Esophagus muscularis mucosa (tissue), 4 donors: ENCODE measurements around the gene SLC16A13. TPM values are rescaled to one million over a fixed set of nuclear protein-coding genes. Genes with fewer than 3 reads are reported as not detected.

Experiments used
- DNase-seq: peaks from one replicate; pipeline ENCODE4 v3.0.0-alpha.2; 2017; ENCODE audit errors: extremely low spot score
- H3K27ac ChIP-seq, 4 donors: fragments of 200-600 bp; sonication (generic); replicated peaks in 1 of 4; 1 replicate in 3 of 4; 2 replicates in 1 of 4; pipeline ENCODE4 v1.5.1; 2016 to 2019; ENCODE audit warnings: mild to moderate bottlenecking in 1 of 4
- H3K27me3 ChIP-seq, 4 donors: fragments of 200-600 bp; sonication (generic); one replicate each; pipeline versions ENCODE4 v1.5.1 to v1.6.0; 2016 to 2019
- H3K36me3 ChIP-seq, 4 donors: fragments of 200-600 bp; sonication (generic); one replicate each; pipeline ENCODE4 v1.5.1; 2016 to 2019
- H3K4me1 ChIP-seq, 4 donors: fragments of 200-600 bp; sonication (generic); one replicate each; pipeline ENCODE4 v1.5.1; 2016 to 2019
- H3K4me3 ChIP-seq, 4 donors: fragments of 200-600 bp; sonication (generic); 1 replicate in 2 of 4; 2 replicates in 2 of 4; pipeline ENCODE4 v1.5.1; 2016 to 2019; ENCODE audit warnings: mild to moderate bottlenecking in 4 of 4, moderate library complexity in 1 of 4
- H3K9me3 ChIP-seq, 4 donors: fragments of 200-600 bp; sonication (generic); 1 replicate in 3 of 4; 2 replicates in 1 of 4; pipeline ENCODE4 v1.5.1; 2016 to 2019
- CTCF ChIP-seq, 3 experiments: fragments of 200-600 bp in 2 of 3; fragments of 450-650 bp in 1 of 3; sonication (generic) in 2 of 3; IDR thresholded peaks; one replicate each; pipeline ENCODE4 v1.5.1; 2017 to 2019; ENCODE audit warnings: antibody characterized with exemption in 3 of 3, mild to moderate bottlenecking in 2 of 3, moderate library complexity in 1 of 3
- EP300 ChIP-seq: sonication (generic); formaldehyde crosslinking; IDR thresholded peaks from one replicate; pipeline ENCODE4 v1.6.1; 2017; ENCODE audit warnings: antibody characterized with exemption
- POLR2A ChIP-seq: fragments of 450-650 bp; IDR thresholded peaks from one replicate; pipeline ENCODE4 v1.6.1; 2017; ENCODE audit warnings: antibody characterized with exemption, moderate library complexity, mild to moderate bottlenecking, low read depth
- POLR2AphosphoS5 ChIP-seq, 2 donors: sonication (generic); formaldehyde crosslinking; IDR thresholded peaks; one replicate each; pipeline ENCODE4 v1.6.1; 2017; ENCODE audit warnings: antibody characterized with exemption in 2 of 2
- WGBS: methylation state at CpG from one replicate; pipeline ENCODE4 v1.1.5; 2018; 5-methylcytosine and 5-hydroxymethylcytosine counted together
- intact Hi-C: fragments of 100-400 bp; cut with DNase I; formaldehyde crosslinking; loops from one replicate; pipeline ENCODE4 v1.15.1; 2023
- total RNA-seq, 4 donors: library from RNA; depleted of rRNA; stranded (reverse); fragments of >200 nt; gene quantifications; one replicate each; pipeline versions ENCODE4 v1.1.0 to v1.2.1, GENCODE V29; 2016

Gene SLC16A13
- total RNA-seq, 4 donors from 2014 or later, result 0.19 to 1.2 (median 0.65) TPM

- no peaks in the 10 kb centered on the region for H3K9me3 ChIP-seq
- peak overlapping the region; percentile 18 to 59 (median 43) for H3K27ac ChIP-seq
- intact Hi-C loops, result no loop called here
- H3K4me3 ChIP-seq, result peak overlapping the region; percentile 49 to 63 (median 54)
- no peak for DNase-seq
- peaks cover 36 to 43% (median 42%) of the 10 kb centered on the region in 4 donors for H3K4me1 ChIP-seq
- TF ChIP-seq EP300, result no peak
- TF ChIP-seq POLR2A, result no peak
- no peak for TF ChIP-seq CTCF (IDR thresholded peaks at IDR 0.05)
- TF ChIP-seq POLR2AphosphoS5 (IDR thresholded peaks at IDR 0.05), result no peak
- peaks cover 0 to 3% (median 0%) of the 10 kb centered on the region in 4 donors for H3K36me3 ChIP-seq
- WGBS, result 0% methylated on average over 9 of the region's 21 CpGs
- H3K27me3 ChIP-seq, result peaks cover 0 to 41% (median 28%) of the 10 kb centered on the region in 4 donors
Observed at GRCh38 chr17:7043182-7043496, 7.3 kb downstream of the SLC16A13 start.

- H3K27ac ChIP-seq, result peak within 1 kb of the TSS; percentile 18 to 59 (median 43)
- H3K4me3 ChIP-seq, result peak within 1 kb of the TSS; percentile 49 to 63 (median 54)
- no peaks in the 10 kb centered on the region for H3K9me3 ChIP-seq
- H3K4me1 ChIP-seq, result peaks cover 36 to 43% (median 42%) of the 10 kb centered on the region in 4 donors
- no peak for DNase-seq
- WGBS, result 0% methylated on average over 16 of the region's 58 CpGs
- H3K36me3 ChIP-seq, result peaks cover 0 to 3% (median 0%) of the 10 kb centered on the region in 4 donors
- H3K27me3 ChIP-seq, result peaks cover 0 to 41% (median 30%) of the 10 kb centered on the region in 4 donors
- TF ChIP-seq POLR2AphosphoS5 (IDR thresholded peaks at IDR 0.05), result peak in 1 of 2 donors; percentile 17
- TF ChIP-seq EP300, result no peak
- intact Hi-C loops, result no loop called here
Observed at GRCh38 chr17:7043497-7044198, 7.8 kb downstream of the SLC16A13 start, which contains the start of gene SLC16A11. SLC16A11 (minus strand) TSS chr17:7044092; CDS start chr17:7043513, 579 bp downstream.

GRCh38 chr17:7045492-7046126 is 9.8 kb downstream of the SLC16A13 start:
- Histone ChIP-seq H3K27ac (peak overlapping the region in 2 of 4 donors; percentile 66), H3K27me3 (peaks cover 0 to 41% (median 30%) of the 10 kb centered on the region in 4 donors), H3K4me1 (peaks cover 36 to 43% (median 42%) of the 10 kb centered on the region in 4 donors), H3K36me3 (no peaks in the 10 kb centered on the region), H3K4me3 (peak overlapping the region; percentile 31 to 41 (median 35)), H3K9me3 (no peaks in the 10 kb centered on the region)
- TF ChIP-seq CTCF (IDR thresholded peaks at IDR 0.05) (peak; percentile 76 to 80 (median 77)), POLR2A (no peak)
- WGBS, result 32% methylated on average over 5 of the region's 5 CpGs
- DNase-seq, result no peak
- intact Hi-C loops, result no loop called here

- intact Hi-C loops, result no loop called here
- Histone ChIP-seq H3K27me3 (peaks cover 0 to 41% (median 30%) of the 10 kb centered on the region in 4 donors), H3K4me3 (peak overlapping the region; percentile 31 to 41 (median 35)), H3K9me3 (no peaks in the 10 kb centered on the region), H3K27ac (peak overlapping the region; percentile 36 to 66 (median 52)), H3K36me3 (no peaks in the 10 kb centered on the region), H3K4me1 (peaks cover 36 to 43% (median 42%) of the 10 kb centered on the region in 4 donors)
- TF ChIP-seq CTCF (IDR thresholded peaks at IDR 0.05) (no peak), EP300 (no peak), POLR2A (no peak)
- no peak for DNase-seq
- WGBS, result 33% methylated on average over 8 of the region's 15 CpGs
Observed at GRCh38 chr17:7046127-7046724, 10.4 kb downstream of the SLC16A13 start.
